ENCODE results near the gene DENND1B. TPM values are rescaled to one million over a fixed set of nuclear protein-coding genes. Genes with fewer than 3 reads are reported as not detected.

DENND1B gene
- total and polyA plus RNA-seq, 4 donors = 1.7 to 13.7 (median 7.9) TPM

GRCh38 chr1:197480446-197480845 lies 294.8 kb downstream of the DENND1B start:
- Histone ChIP-seq H3K9me3 (ENCODE audit: control insufficient read depth in 4 of 4, low read length in 3 of 4) (no peaks in the 10 kb centered on the region), H3K4me1 (ENCODE audit: control insufficient read depth in 4 of 4, insufficient read depth in 4 of 4, low read length in 3 of 4) (no peaks in the 10 kb centered on the region), H3K27me3 (ENCODE audit: control insufficient read depth in 4 of 4, insufficient read depth in 4 of 4, low read length in 3 of 4) (no peaks in the 10 kb centered on the region), H3K36me3 (ENCODE audit: control insufficient read depth in 4 of 4, insufficient read depth in 3 of 4, low read depth in 1 of 4, low read length in 3 of 4) (no peaks in the 10 kb centered on the region), H3K4me3 (ENCODE audit: low read depth in 1 of 3, low read length in 3 of 3) (no peak overlapping the region), H3K27ac (ENCODE audit: low read depth in 1 of 2, low read length in 2 of 2) (no peak overlapping the region), H3K9ac (ENCODE audit: low read depth in 1 of 2, low read length in 2 of 2) (no peak overlapping the region)
- DNase-seq (ENCODE audit: low spot score) = no peak
- TF ChIP-seq JUND (IDR thresholded peaks at IDR 0.05) = no peak
- no peak for TF ChIP-seq TAF1 (conservative IDR thresholded peaks at IDR 0.05)
- TF ChIP-seq GABPA (IDR thresholded peaks at IDR 0.05 in 1 of 2, conservative IDR thresholded peaks at IDR 0.05 in 1 of 2) = no peak
- no peak for TF ChIP-seq EGR1 (IDR thresholded peaks at IDR 0.05; ENCODE audit: low read depth in 2 of 2)
- WGBS = 85% methylated on average over 6 of the region's 6 CpGs

- Histone ChIP-seq H3K27me3 (ENCODE audit: control insufficient read depth in 4 of 4, insufficient read depth in 4 of 4, low read length in 3 of 4) (no peaks in the 10 kb centered on the region), H3K9ac (ENCODE audit: low read depth in 1 of 2, low read length in 2 of 2) (no peak overlapping the region), H3K36me3 (ENCODE audit: control insufficient read depth in 4 of 4, insufficient read depth in 3 of 4, low read depth in 1 of 4, low read length in 3 of 4) (no peaks in the 10 kb centered on the region), H3K27ac (ENCODE audit: low read depth in 1 of 2, low read length in 2 of 2) (no peak overlapping the region), H3K4me1 (ENCODE audit: control insufficient read depth in 4 of 4, insufficient read depth in 4 of 4, low read length in 3 of 4) (no peaks in the 10 kb centered on the region), H3K4me3 (ENCODE audit: low read depth in 1 of 3, low read length in 3 of 3) (no peak overlapping the region), H3K9me3 (ENCODE audit: control insufficient read depth in 4 of 4, low read length in 3 of 4) (no peaks in the 10 kb centered on the region)
- no peak for DNase-seq (ENCODE audit: low spot score)
- TF ChIP-seq RXRA (IDR thresholded peaks at IDR 0.05) (no peak), MAX (IDR thresholded peaks at IDR 0.05) (no peak), FOXA2 (IDR thresholded peaks at IDR 0.05) (no peak), ZBTB33 (IDR thresholded peaks at IDR 0.05) (no peak), ATF3 (IDR thresholded peaks at IDR 0.05) (no peak), NR2F2 (IDR thresholded peaks at IDR 0.05) (no peak), EGR1 (IDR thresholded peaks at IDR 0.05; ENCODE audit: low read depth in 2 of 2) (no peak), FOXA1 (IDR thresholded peaks at IDR 0.05) (no peak), GABPA (IDR thresholded peaks at IDR 0.05 in 1 of 2, conservative IDR thresholded peaks at IDR 0.05 in 1 of 2) (no peak), RAD21 (IDR thresholded peaks at IDR 0.05) (no peak)
- WGBS = 94% methylated on average over 3 of the region's 3 CpGs
Observed at GRCh38 chr1:197472141-197472540, 303.1 kb downstream of the DENND1B start.

GRCh38 chr1:197471248-197471985 lies 303.9 kb downstream of the DENND1B start:
- Histone ChIP-seq H3K9ac (ENCODE audit: low read depth in 1 of 2, low read length in 2 of 2) (no peak overlapping the region), H3K4me3 (ENCODE audit: low read depth in 1 of 3, low read length in 3 of 3) (no peak overlapping the region), H3K4me1 (ENCODE audit: control insufficient read depth in 4 of 4, insufficient read depth in 4 of 4, low read length in 3 of 4) (no peaks in the 10 kb centered on the region), H3K27ac (ENCODE audit: low read depth in 1 of 2, low read length in 2 of 2) (no peak overlapping the region), H3K9me3 (ENCODE audit: control insufficient read depth in 4 of 4, low read length in 3 of 4) (no peaks in the 10 kb centered on the region), H3K27me3 (ENCODE audit: control insufficient read depth in 4 of 4, insufficient read depth in 4 of 4, low read length in 3 of 4) (no peaks in the 10 kb centered on the region), H3K36me3 (ENCODE audit: control insufficient read depth in 4 of 4, insufficient read depth in 3 of 4, low read depth in 1 of 4, low read length in 3 of 4) (no peaks in the 10 kb centered on the region)
- WGBS = 82% methylated on average over 9 of the region's 9 CpGs
- DNase-seq (ENCODE audit: low spot score) = no peak
- TF ChIP-seq ZBTB33 (IDR thresholded peaks at IDR 0.05) = no peak
- TF ChIP-seq NR2F2 (IDR thresholded peaks at IDR 0.05) = no peak
- no peak for TF ChIP-seq YY1 (IDR thresholded peaks at IDR 0.05)
- no peak for TF ChIP-seq ATF3 (IDR thresholded peaks at IDR 0.05)
- no peak for TF ChIP-seq RXRA (IDR thresholded peaks at IDR 0.05)
- TF ChIP-seq SP1 (IDR thresholded peaks at IDR 0.05) = no peak
- no peak for TF ChIP-seq JUND (IDR thresholded peaks at IDR 0.05)
- no peak for TF ChIP-seq TAF1 (conservative IDR thresholded peaks at IDR 0.05)
- TF ChIP-seq CTCF (IDR thresholded peaks at IDR 0.05; ENCODE audit: low read depth, low read length, missing input control) = no peak
- no peak for TF ChIP-seq HNF4A (conservative IDR thresholded peaks at IDR 0.05)
- TF ChIP-seq FOXA2 (IDR thresholded peaks at IDR 0.05) = no peak
- no peak for TF ChIP-seq EGR1 (IDR thresholded peaks at IDR 0.05; ENCODE audit: low read depth in 2 of 2)
- TF ChIP-seq RAD21 (IDR thresholded peaks at IDR 0.05) = no peak
- TF ChIP-seq FOXA1 (IDR thresholded peaks at IDR 0.05) = no peak

Measured in liver (tissue), 9 donors.